ENCODE results near the gene CRACDL. TPM values are rescaled to one million over a fixed set of nuclear protein-coding genes. Genes with fewer than 3 reads are reported as not detected.

Gene CRACDL
- total RNA-seq, 6 experiments from 2014 or later: not detected

DNA sequence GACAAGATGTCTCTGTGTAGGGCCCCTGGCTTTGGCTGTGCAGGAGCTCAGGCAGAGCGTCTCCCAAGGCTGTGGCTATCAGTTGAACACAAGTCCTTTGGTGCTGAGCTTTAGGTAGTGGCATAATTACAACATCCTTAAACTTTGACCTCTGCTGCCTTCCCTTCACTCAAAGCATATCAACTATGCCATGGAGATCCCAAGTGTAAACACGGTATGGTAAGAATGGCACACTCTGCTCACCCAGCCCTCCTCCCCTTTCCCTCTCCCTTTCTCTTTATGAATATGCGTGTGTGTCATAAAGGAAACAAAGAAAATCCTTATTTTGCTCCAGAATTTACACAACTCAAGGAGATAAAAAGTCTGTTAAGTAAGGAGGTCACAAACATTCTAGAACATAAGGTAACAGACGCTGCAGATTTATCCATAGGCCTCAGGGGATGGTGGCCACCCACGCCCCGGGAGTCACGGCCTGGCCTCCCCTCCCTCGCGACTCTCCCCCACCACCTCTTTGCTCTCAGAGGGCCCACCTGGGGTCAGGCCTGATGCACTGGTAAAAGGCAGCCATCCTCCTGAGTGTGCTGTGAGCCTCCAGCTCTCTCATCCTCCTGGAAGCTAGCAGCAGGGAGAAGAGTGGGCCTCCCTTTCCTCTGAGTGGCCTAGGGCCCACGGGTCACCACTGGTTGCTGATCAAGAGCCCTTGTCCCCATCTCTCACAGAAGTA, 67.3 kb downstream of the CRACDL start:
- H3K4me3 Mint-ChIP-seq: no peak overlapping the region
- H3K9me3 Mint-ChIP-seq: no peaks in the 10 kb centered on the region
- TF ChIP-seq, protein P1, sequence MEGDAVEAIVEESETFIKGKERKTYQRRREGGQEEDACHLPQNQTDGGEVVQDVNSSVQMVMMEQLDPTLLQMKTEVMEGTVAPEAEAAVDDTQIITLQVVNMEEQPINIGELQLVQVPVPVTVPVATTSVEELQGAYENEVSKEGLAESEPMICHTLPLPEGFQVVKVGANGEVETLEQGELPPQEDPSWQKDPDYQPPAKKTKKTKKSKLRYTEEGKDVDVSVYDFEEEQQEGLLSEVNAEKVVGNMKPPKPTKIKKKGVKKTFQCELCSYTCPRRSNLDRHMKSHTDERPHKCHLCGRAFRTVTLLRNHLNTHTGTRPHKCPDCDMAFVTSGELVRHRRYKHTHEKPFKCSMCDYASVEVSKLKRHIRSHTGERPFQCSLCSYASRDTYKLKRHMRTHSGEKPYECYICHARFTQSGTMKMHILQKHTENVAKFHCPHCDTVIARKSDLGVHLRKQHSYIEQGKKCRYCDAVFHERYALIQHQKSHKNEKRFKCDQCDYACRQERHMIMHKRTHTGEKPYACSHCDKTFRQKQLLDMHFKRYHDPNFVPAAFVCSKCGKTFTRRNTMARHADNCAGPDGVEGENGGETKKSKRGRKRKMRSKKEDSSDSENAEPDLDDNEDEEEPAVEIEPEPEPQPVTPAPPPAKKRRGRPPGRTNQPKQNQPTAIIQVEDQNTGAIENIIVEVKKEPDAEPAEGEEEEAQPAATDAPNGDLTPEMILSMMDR (IDR thresholded peaks at IDR 0.05): no peak
- H3K36me3 Mint-ChIP-seq (ENCODE audit: low read depth): no peaks in the 10 kb centered on the region
- H3K27me3 Mint-ChIP-seq (ENCODE audit: insufficient read depth): peaks cover 28% of the 10 kb centered on the region
- peaks cover 21% of the 10 kb centered on the region for H3K4me1 Mint-ChIP-seq (ENCODE audit: low read depth)
- no peak overlapping the region for H3K27ac Mint-ChIP-seq
- DNase-seq: no peak

DNA sequence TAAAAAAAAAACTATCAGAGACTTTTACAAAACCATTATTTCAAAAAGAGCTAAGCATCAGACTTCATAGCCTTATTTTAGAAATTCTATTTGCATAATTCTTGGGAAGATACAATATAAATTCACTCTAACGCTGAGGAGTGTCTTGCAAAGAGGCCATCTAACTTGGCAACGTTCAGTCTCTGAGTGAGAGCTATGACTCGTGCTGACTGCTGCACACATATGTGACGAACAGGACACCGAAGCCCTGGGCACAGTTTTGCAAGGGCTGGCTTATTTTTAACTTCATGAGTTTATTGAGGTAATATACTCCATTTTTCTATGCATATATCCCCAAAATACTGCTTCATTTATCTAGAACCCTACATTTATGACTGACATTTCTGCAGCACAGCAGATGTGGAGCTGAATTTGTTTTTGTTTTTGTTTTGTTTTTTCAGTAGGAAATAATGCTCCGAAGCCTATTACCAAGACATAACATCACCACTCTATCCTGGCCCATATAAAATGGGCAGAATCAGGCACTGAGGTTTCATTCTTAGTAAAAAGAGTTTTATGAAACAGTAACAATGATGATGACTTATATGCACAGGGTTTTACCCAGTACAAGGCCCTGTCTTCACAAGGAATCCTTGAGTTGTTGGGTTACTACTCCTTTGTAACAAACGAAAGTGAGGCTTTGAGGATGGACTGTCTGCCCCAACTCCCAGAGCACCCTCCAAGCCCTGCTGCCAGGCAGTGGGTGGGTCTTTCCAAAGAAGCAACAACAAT, 68.3 kb downstream of the CRACDL start:
- peak; percentile 46 for DNase-seq
- no peak overlapping the region for H3K4me3 Mint-ChIP-seq
- H3K27me3 Mint-ChIP-seq (ENCODE audit: insufficient read depth): peaks cover 18% of the 10 kb centered on the region
- TF ChIP-seq, protein P1 (IDR thresholded peaks at IDR 0.05): no peak
- H3K9me3 Mint-ChIP-seq: no peaks in the 10 kb centered on the region; the same call in 1 of the 2 replicates
- no peak overlapping the region for H3K27ac Mint-ChIP-seq
- H3K4me1 Mint-ChIP-seq (ENCODE audit: low read depth): peaks cover 21% of the 10 kb centered on the region
- no peaks in the 10 kb centered on the region for H3K36me3 Mint-ChIP-seq (ENCODE audit: low read depth)

DNA sequence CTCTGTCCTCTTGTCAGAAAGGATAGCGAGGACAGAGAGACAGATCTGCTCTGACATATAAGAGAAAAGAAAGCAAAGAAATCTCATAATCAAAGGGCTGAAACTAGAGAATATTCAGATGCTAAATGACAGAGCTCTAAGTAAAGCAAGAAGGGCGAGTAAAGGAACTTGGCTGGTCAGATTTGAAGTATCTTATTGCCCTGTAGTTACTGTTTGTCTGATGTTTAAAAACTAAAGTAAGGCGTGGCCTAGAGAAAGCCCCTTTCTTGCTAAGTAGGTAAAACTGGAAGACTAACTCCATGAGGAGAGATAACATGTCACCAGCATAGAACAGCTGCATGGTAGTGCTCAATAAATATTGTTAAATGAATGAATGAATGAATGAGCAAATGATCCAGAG, 70.0 kb downstream of the CRACDL start:
- H3K27ac Mint-ChIP-seq: no peak overlapping the region
- DNase-seq: no peak
- H3K36me3 Mint-ChIP-seq (ENCODE audit: low read depth): no peaks in the 10 kb centered on the region
- H3K27me3 Mint-ChIP-seq (ENCODE audit: insufficient read depth): peaks cover 8% of the 10 kb centered on the region
- TF ChIP-seq, protein P1 (IDR thresholded peaks at IDR 0.05): no peak
- peaks cover 5% of the 10 kb centered on the region; the same call in 1 of the 2 replicates for H3K9me3 Mint-ChIP-seq
- no peak overlapping the region; the same call in 1 of the 2 replicates for H3K4me3 Mint-ChIP-seq
- H3K4me1 Mint-ChIP-seq (ENCODE audit: low read depth): peaks cover 21% of the 10 kb centered on the region

DNA sequence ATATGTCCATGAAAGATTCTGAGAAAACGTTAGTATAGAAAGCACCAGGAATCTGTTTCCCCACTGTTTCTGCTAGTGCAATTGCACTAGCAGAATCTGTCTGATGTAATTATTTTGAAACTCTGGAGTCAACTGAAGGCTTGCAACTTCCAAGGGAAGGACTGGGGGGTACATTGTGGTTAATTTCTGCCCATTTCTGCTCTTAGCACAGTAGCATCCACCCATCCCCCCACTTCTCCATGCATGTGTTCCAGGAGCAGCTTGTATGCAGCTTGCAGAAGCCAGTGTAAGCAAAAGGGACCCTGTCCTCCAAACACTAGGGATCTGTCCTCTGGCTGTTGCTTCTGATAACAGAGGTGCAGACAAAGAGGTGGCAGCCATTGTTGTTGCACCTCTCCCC, 74.4 kb downstream of the CRACDL start:
- peaks cover 6% of the 10 kb centered on the region; the same call in 1 of the 2 replicates for H3K27me3 Mint-ChIP-seq (ENCODE audit: insufficient read depth)
- TF ChIP-seq, protein P1 (IDR thresholded peaks at IDR 0.05): no peak
- H3K36me3 Mint-ChIP-seq (ENCODE audit: low read depth): no peaks in the 10 kb centered on the region
- no peak overlapping the region for H3K27ac Mint-ChIP-seq
- DNase-seq: no peak
- no peak overlapping the region for H3K4me3 Mint-ChIP-seq
- peaks cover 11% of the 10 kb centered on the region; the same call in 1 of the 2 replicates for H3K9me3 Mint-ChIP-seq
- peaks cover 15% of the 10 kb centered on the region for H3K4me1 Mint-ChIP-seq (ENCODE audit: low read depth)

DNA sequence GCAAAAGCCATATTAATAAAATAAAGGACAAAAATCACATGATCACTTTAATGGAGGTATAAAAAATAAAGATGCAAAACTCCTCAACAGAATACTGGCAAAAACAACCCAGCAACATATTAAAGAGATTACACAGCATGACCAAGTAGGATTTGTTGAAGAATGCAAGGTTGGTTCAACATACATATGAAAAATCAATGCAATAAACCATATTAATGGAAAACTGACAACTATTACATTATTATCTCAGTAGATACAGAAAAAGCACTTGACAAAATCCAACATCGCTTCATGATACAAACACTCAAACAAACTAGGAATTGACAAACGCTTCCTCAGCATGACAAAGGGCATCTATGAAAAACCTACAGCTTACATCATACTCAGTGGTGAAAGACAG, 76.7 kb downstream of the CRACDL start:
- no peaks in the 10 kb centered on the region for H3K4me1 Mint-ChIP-seq (ENCODE audit: low read depth)
- H3K9me3 Mint-ChIP-seq: peaks cover 11% of the 10 kb centered on the region; the same call in 1 of the 2 replicates
- H3K27ac Mint-ChIP-seq: no peak overlapping the region

More for the DNA sequence above, 76.7 kb downstream of the CRACDL start:
- Mint-ChIP-seq H3K27me3 (ENCODE audit: insufficient read depth) (peaks cover 2% of the 10 kb centered on the region; the same call in 1 of the 2 replicates), H3K4me3 (no peak overlapping the region), H3K36me3 (ENCODE audit: low read depth) (no peaks in the 10 kb centered on the region)
- TF ChIP-seq, protein P1 (IDR thresholded peaks at IDR 0.05): no peak
- no peak for DNase-seq
